ENCODE data around the gene ZNRD2.

ZNRD2 gene

GRCh38 chr11:65551572-65552387 is 18.5 kb upstream of the ZNRD2 start:
- Histone ChIP-seq H3K36me3 (ENCODE audit: insufficient read depth, low read length) (peaks cover 19% of the 10 kb centered on the region; the same call in 1 of the 2 replicates), H3K27ac (no peak overlapping the region), H3K9me3 (ENCODE audit: low read depth, low read length) (no peaks in the 10 kb centered on the region), H3K4me3 (no peak overlapping the region), H3K9ac (ENCODE audit: insufficient read length) (no peak overlapping the region)
- TF ChIP-seq FOXP2 (optimal IDR thresholded peaks at IDR 0.05; ENCODE audit: control extremely low read depth, extremely low read length, insufficient read depth) (no peak), EZH2 (IDR thresholded peaks at IDR 0.05) (no peak), POLR2AphosphoS5 (IDR thresholded peaks at IDR 0.05; ENCODE audit: borderline replicate concordance, low read depth, low read length) (no peak)
- no peak for DNase-seq (ENCODE audit: low read depth, low spot score)

- Histone ChIP-seq H3K36me3 (ENCODE audit: insufficient read depth, low read length) (peaks cover 19% of the 10 kb centered on the region; the same call in 1 of the 2 replicates), H3K27ac (peak overlapping the region; percentile 67; the same call in 1 of the 2 replicates), H3K4me3 (no peak overlapping the region), H3K9me3 (ENCODE audit: low read depth, low read length) (no peaks in the 10 kb centered on the region), H3K9ac (ENCODE audit: insufficient read length) (no peak overlapping the region)
- no peak for DNase-seq (ENCODE audit: low read depth, low spot score)
- TF ChIP-seq POLR2AphosphoS5 (IDR thresholded peaks at IDR 0.05; ENCODE audit: borderline replicate concordance, low read depth, low read length) (no peak), EZH2 (IDR thresholded peaks at IDR 0.05) (no peak), FOXP2 (optimal IDR thresholded peaks at IDR 0.05; ENCODE audit: control extremely low read depth, extremely low read length, insufficient read depth) (no peak)
Observed at GRCh38 chr11:65552388-65552951, 17.8 kb upstream of the ZNRD2 start.

- DNase-seq (ENCODE audit: low read depth, low spot score) = no peak
- H3K36me3 ChIP-seq (ENCODE audit: insufficient read depth, low read length) = peaks cover 19% of the 10 kb centered on the region; the same call in 1 of the 2 replicates
- peak overlapping the region; percentile 64 for H3K4me3 ChIP-seq
- H3K9me3 ChIP-seq (ENCODE audit: low read depth, low read length) = no peaks in the 10 kb centered on the region
- TF ChIP-seq POLR2AphosphoS5 (IDR thresholded peaks at IDR 0.05; ENCODE audit: borderline replicate concordance, low read depth, low read length) = peak; percentile 59
- no peak for TF ChIP-seq EZH2 (IDR thresholded peaks at IDR 0.05)
- H3K27ac ChIP-seq = peak overlapping the region; percentile 73
- no peak overlapping the region for H3K9ac ChIP-seq (ENCODE audit: insufficient read length)
Observed at GRCh38 chr11:65553301-65554001, 16.8 kb upstream of the ZNRD2 start.

- no peak for DNase-seq (ENCODE audit: low read depth, low spot score)
- TF ChIP-seq FOXP2 (optimal IDR thresholded peaks at IDR 0.05; ENCODE audit: control extremely low read depth, extremely low read length, insufficient read depth) (no peak), POLR2AphosphoS5 (IDR thresholded peaks at IDR 0.05; ENCODE audit: borderline replicate concordance, low read depth, low read length) (no peak), EZH2 (IDR thresholded peaks at IDR 0.05) (no peak)
- Histone ChIP-seq H3K4me3 (peak overlapping the region; percentile 64), H3K27ac (peak overlapping the region; percentile 73), H3K9me3 (ENCODE audit: low read depth, low read length) (no peaks in the 10 kb centered on the region), H3K36me3 (ENCODE audit: insufficient read depth, low read length) (peaks cover 17% of the 10 kb centered on the region; the same call in 1 of the 2 replicates), H3K9ac (ENCODE audit: insufficient read length) (peak overlapping the region; percentile 29)
Observed at GRCh38 chr11:65554057-65554818, 16.0 kb upstream of the ZNRD2 start.

- Histone ChIP-seq H3K36me3 (ENCODE audit: insufficient read depth, low read length) (peaks cover 13% of the 10 kb centered on the region; the same call in 1 of the 2 replicates), H3K9me3 (ENCODE audit: low read depth, low read length) (no peaks in the 10 kb centered on the region), H3K4me3 (no peak overlapping the region), H3K27ac (peak overlapping the region; percentile 73), H3K9ac (ENCODE audit: insufficient read length) (no peak overlapping the region)
- DNase-seq (ENCODE audit: low read depth, low spot score) = no peak
- TF ChIP-seq EZH2 (IDR thresholded peaks at IDR 0.05) (no peak), POLR2AphosphoS5 (IDR thresholded peaks at IDR 0.05; ENCODE audit: borderline replicate concordance, low read depth, low read length) (no peak), FOXP2 (optimal IDR thresholded peaks at IDR 0.05; ENCODE audit: control extremely low read depth, extremely low read length, insufficient read depth) (no peak)
Observed at GRCh38 chr11:65554842-65555430, 15.3 kb upstream of the ZNRD2 start.

GRCh38 chr11:65555693-65556231 is 14.5 kb upstream of the ZNRD2 start:
- H3K27ac ChIP-seq = no peak overlapping the region
- H3K9ac ChIP-seq (ENCODE audit: insufficient read length) = no peak overlapping the region
- no peak overlapping the region for H3K4me3 ChIP-seq

More at GRCh38 chr11:65555693-65556231, 14.5 kb upstream of the ZNRD2 start:
- Histone ChIP-seq H3K36me3 (ENCODE audit: insufficient read depth, low read length) (peaks cover 12% of the 10 kb centered on the region; the same call in 1 of the 2 replicates), H3K9me3 (ENCODE audit: low read depth, low read length) (no peaks in the 10 kb centered on the region)
- DNase-seq (ENCODE audit: low read depth, low spot score) = no peak
- TF ChIP-seq FOXP2 (optimal IDR thresholded peaks at IDR 0.05; ENCODE audit: control extremely low read depth, extremely low read length, insufficient read depth) (no peak), EZH2 (IDR thresholded peaks at IDR 0.05) (no peak), POLR2AphosphoS5 (IDR thresholded peaks at IDR 0.05; ENCODE audit: borderline replicate concordance, low read depth, low read length) (no peak)
